GM19468 (cell line): ENCODE results near the gene VEPH1.

Experiments
- ATAC-seq: cut with Tn5 transposase; IDR thresholded peaks from one replicate; pipeline ENCODE4 v1.9.1; 2021; ENCODE audit warnings: mild to moderate bottlenecking, moderate library complexity, moderate number of reproducible peaks; ENCODE audit not compliant: unreplicated experiment; ENCODE audit errors: extremely low read depth

The VEPH1 gene

GRCh38 chr3:157393113-157393512 is 110.1 kb downstream of the VEPH1 start:
- no peak for ATAC-seq

- ATAC-seq: no peak
Measured at GRCh38 chr3:157392104-157392503, 111.1 kb downstream of the VEPH1 start.

GRCh38 chr3:157390713-157391515 is 112.3 kb downstream of the VEPH1 start:
- ATAC-seq: no peak

- ATAC-seq: no peak
Measured at GRCh38 chr3:157388976-157389375, 114.2 kb downstream of the VEPH1 start.

- no peak for ATAC-seq
Measured at GRCh38 chr3:157387708-157388435, 115.3 kb downstream of the VEPH1 start.

GRCh38 chr3:157384491-157384890 is 118.7 kb downstream of the VEPH1 start:
- no peak for ATAC-seq

GRCh38 chr3:157384031-157384430 is 119.2 kb downstream of the VEPH1 start:
- no peak for ATAC-seq

GRCh38 chr3:157381606-157382005 is 121.6 kb downstream of the VEPH1 start:
- ATAC-seq: no peak

- ATAC-seq: no peak
Measured at GRCh38 chr3:157379525-157380140, 123.6 kb downstream of the VEPH1 start.

GRCh38 chr3:157376603-157377300 is 126.5 kb downstream of the VEPH1 start:
- no peak for ATAC-seq

GRCh38 chr3:157375342-157375986 is 127.8 kb downstream of the VEPH1 start:
- ATAC-seq: peak; percentile 37

- no peak for ATAC-seq
Measured at GRCh38 chr3:157374933-157375332, 128.3 kb downstream of the VEPH1 start.

- ATAC-seq: no peak
Measured at GRCh38 chr3:157373783-157374182, 129.4 kb downstream of the VEPH1 start.

- ATAC-seq: no peak
Measured at GRCh38 chr3:157370867-157371266, 132.3 kb downstream of the VEPH1 start.

GRCh38 chr3:157369727-157370421 is 133.3 kb downstream of the VEPH1 start:
- no peak for ATAC-seq

- ATAC-seq: no peak
Measured at GRCh38 chr3:157368171-157368570, 135.0 kb downstream of the VEPH1 start.

GRCh38 chr3:157363393-157363792 is 139.8 kb downstream of the VEPH1 start:
- ATAC-seq: no peak

GRCh38 chr3:157362348-157362747 is 140.9 kb downstream of the VEPH1 start:
- ATAC-seq: no peak

GRCh38 chr3:157360044-157360443 is 143.2 kb downstream of the VEPH1 start:
- no peak for ATAC-seq
